Measurements from ENCODE around the gene FBXL7. TPM values are rescaled to one million over a fixed set of nuclear protein-coding genes. Genes with fewer than 3 reads are reported as not detected.

FBXL7 gene
- total and polyA plus RNA-seq, 2 of the 8 experiments (the other 6 are each of a cell fraction or from before 2014, with no cell fraction given) = 17.7 to 17.8 TPM

GRCh38 chr5:15676591-15676990 is 176.6 kb downstream of the FBXL7 start:
- Histone ChIP-seq H2BK12ac (ENCODE audit: low read depth, low read length) (no peak overlapping the region), H3K23me2 (ENCODE audit: low read depth, low read length) (no peaks in the 10 kb centered on the region), H3K36me3 (ENCODE audit: control insufficient read depth in 2 of 4, insufficient read depth in 4 of 4, low read length in 3 of 4) (no peaks in the 10 kb centered on the region), H4K8ac (ENCODE audit: extremely low read depth, insufficient read depth, low read length) (no peak overlapping the region), H3K79me2 (ENCODE audit: control insufficient read depth in 1 of 2, insufficient read depth in 2 of 2, low read length in 2 of 2) (peaks cover 0 to 5% of the 10 kb centered on the region in 2 experiments; a peak in 1 of 4 replicates), H2AFZ (ENCODE audit: low read length) (no peak overlapping the region), H3K18ac (ENCODE audit: extremely low read depth, low read length) (no peak overlapping the region), H3K23ac (ENCODE audit: insufficient read length) (no peak overlapping the region), H2BK5ac (ENCODE audit: low read depth, low read length) (no peak overlapping the region), H3K9ac (replicated peaks in 1 of 4; ENCODE audit: extremely low read depth in 1 of 4, low read depth in 3 of 4, low read length in 3 of 4) (no peak overlapping the region), H4K20me1 (replicated peaks in 1 of 2; ENCODE audit: control insufficient read depth in 1 of 2, insufficient read depth in 2 of 2, low read length in 2 of 2) (no peaks in the 10 kb centered on the region), H3K27ac (ENCODE audit: low read depth, low read length) (no peak overlapping the region), H3K4me3 (ENCODE audit: extremely low read depth in 1 of 4, insufficient read depth in 2 of 4, low read depth in 3 of 4, low read length in 4 of 4) (no peak overlapping the region), H3K27me3 (replicated peaks in 1 of 4; ENCODE audit: control insufficient read depth in 3 of 4, extremely low read depth in 1 of 4, insufficient read depth in 3 of 4, low read length in 3 of 4) (no peaks in the 10 kb centered on the region), H3K14ac (ENCODE audit: insufficient read length) (no peak overlapping the region), H3K79me1 (ENCODE audit: low read depth, low read length) (0 out of 2 replicates have a peak, but pooled peaks cover 2% of the 10 kb centered on the region), H2BK120ac (replicated peaks; ENCODE audit: low read depth, low read length) (no peak overlapping the region), H2AK5ac (ENCODE audit: low read depth, low read length) (no peak overlapping the region), H2BK15ac (ENCODE audit: low read length) (no peak overlapping the region), H4K91ac (replicated peaks; ENCODE audit: insufficient read length, low read length) (no peak overlapping the region), H3K4ac (replicated peaks; ENCODE audit: insufficient read length, low read depth, low read length) (no peak overlapping the region), H3K4me1 (replicated peaks in 1 of 4; ENCODE audit: control insufficient read depth in 3 of 4, insufficient read depth in 4 of 4, low read length in 3 of 4) (no peaks in the 10 kb centered on the region; a peak in 1 of 7 replicates), H3K56ac (replicated peaks; ENCODE audit: insufficient read length, low read depth, low read length) (no peak overlapping the region), H4K5ac (ENCODE audit: insufficient read length, low read depth, low read length) (no peak overlapping the region), H3K9me3 (ENCODE audit: insufficient read depth in 2 of 2, low read depth in 1 of 2, low read length in 1 of 2) (no peaks in the 10 kb centered on the region), H3K4me2 (ENCODE audit: insufficient read depth in 1 of 2, low read depth in 2 of 2, low read length in 2 of 2) (no peak overlapping the region), H2BK20ac (ENCODE audit: low read length) (no peak overlapping the region)
- WGBS, 2 experiments (ENCODE audit: extremely low coverage in 1 of 2, insufficient coverage in 1 of 2, insufficient read length in 1 of 2, insufficient replicate concordance in 2 of 2, low coverage in 1 of 2, low lambda C conversion rate in 2 of 2, missing lambda C conversion rate in 1 of 2) = 89% methylated on average over 1 of the region's 1 CpG; no CpG with 5 or more reads in 1 of the 2 experiments
- DNase-seq (ENCODE audit: low read depth in 1 of 2, low spot score in 2 of 2) = no peak
- ChIA-PET POLR2A (ENCODE audit: partially characterized antibody) (no interaction called here), CTCF (ENCODE audit: partially characterized antibody) (interaction anchor here (0.8 to 0.9 kb wide), 2 partner anchors 14 to 76 kb away, joined by 3 read pairs; no protein-coding TSS in a partner anchor)
- TF ChIP-seq SIN3A (conservative IDR thresholded peaks at IDR 0.05 in 1 of 2, IDR thresholded peaks at IDR 0.05 in 1 of 2; ENCODE audit: low read depth in 1 of 2, low read length in 2 of 2) (no peak), NRF1 (IDR thresholded peaks at IDR 0.05; ENCODE audit: low read depth, low read length) (no peak), JUND (IDR thresholded peaks at IDR 0.05; ENCODE audit: low read length) (no peak)
- FAIRE-seq = no peak

Data from H1 (cell line).